B cell (primary cell): ENCODE data around the gene SLC25A21.

Experiments used
- EZH2 ChIP-seq: IDR thresholded peaks from 2 replicates; pipeline ENCODE4 v1.6.1; 2012; ENCODE audit warnings: borderline replicate concordance, low read depth, mild to moderate bottlenecking, moderate library complexity, low read length; ENCODE audit not compliant: insufficient read depth, poor library complexity, severe bottlenecking
- TF ChIP-seq, protein P1 (sequence below): fragments of 200-600 bp; IDR thresholded peaks from one replicate; pipeline ENCODE4 v1.8.0; 2022; ENCODE audit warnings: antibody characterized with exemption, mild to moderate bottlenecking

DNA sequence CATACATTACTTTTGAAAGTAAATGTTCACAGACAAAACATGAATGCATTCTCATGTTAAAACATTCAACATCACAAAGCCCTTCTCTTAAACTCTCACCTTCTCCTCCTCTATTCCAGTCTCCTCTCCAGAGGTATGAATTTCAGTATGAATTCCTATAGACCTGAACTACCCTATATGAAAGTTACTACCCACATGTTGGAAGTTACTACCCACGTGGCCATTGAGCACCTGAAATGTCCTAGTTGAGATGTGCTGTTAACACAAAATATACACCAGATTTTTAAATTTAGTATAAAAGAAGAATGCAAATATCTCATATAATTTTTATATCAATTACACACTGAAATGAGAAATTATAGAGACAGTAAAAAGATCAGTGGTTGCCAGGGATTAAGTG is 450.5 kb downstream of the SLC25A21 start:
- TF ChIP-seq, protein P1, sequence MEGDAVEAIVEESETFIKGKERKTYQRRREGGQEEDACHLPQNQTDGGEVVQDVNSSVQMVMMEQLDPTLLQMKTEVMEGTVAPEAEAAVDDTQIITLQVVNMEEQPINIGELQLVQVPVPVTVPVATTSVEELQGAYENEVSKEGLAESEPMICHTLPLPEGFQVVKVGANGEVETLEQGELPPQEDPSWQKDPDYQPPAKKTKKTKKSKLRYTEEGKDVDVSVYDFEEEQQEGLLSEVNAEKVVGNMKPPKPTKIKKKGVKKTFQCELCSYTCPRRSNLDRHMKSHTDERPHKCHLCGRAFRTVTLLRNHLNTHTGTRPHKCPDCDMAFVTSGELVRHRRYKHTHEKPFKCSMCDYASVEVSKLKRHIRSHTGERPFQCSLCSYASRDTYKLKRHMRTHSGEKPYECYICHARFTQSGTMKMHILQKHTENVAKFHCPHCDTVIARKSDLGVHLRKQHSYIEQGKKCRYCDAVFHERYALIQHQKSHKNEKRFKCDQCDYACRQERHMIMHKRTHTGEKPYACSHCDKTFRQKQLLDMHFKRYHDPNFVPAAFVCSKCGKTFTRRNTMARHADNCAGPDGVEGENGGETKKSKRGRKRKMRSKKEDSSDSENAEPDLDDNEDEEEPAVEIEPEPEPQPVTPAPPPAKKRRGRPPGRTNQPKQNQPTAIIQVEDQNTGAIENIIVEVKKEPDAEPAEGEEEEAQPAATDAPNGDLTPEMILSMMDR = no peak
- TF ChIP-seq EZH2 = no peak
